ENCODE results near the gene TNS2. TPM values are rescaled to one million over a fixed set of nuclear protein-coding genes. Genes with fewer than 3 reads are reported as not detected.

The TNS2 gene
- total RNA-seq, 4 donors from 2014 or later: 29.2 to 274 (median 154) TPM

DNA sequence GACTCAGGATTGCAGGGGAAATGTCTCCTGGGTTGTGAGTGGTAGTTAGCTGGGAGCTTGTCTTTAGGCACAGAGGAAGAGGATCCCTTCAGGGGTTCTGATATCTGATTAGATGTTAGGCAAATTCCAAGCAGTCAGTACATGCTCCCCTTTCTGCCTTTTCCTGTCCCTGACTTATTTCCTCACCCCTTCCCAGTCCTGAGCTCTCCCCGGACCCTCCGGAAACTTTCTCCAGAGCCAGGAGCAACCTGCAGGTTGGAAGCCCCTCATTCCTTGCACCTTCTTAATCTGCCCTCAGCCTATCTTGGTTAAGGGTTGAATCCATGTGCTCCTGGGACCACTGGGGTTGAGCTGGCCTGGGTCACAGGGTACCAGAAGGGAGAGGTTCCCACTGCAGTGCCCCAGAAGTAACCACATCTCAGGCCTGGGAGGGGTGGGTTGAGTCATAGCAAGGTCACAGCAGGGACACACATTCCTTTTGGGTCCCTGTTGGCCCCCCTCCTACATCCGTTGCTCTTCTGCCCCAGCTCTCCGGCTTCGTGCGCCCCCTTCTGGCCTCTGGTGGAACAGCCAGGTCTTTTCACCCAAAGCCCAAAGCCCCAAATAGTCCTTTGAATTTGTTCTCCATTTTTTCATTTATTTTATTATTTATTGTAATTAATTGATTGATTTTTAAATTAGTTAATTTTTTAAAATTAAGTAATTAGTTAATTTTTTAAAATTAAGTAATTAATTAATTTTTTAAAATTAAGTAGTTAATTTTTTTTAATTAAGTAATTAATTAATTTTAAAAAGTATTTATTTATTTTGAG lies 49.4 kb downstream of the TNS2 start:
- TF ChIP-seq POLR2A (IDR thresholded peaks at IDR 0.05): peak in 1 of 2 donors; percentile 9
- TF ChIP-seq, protein P1, sequence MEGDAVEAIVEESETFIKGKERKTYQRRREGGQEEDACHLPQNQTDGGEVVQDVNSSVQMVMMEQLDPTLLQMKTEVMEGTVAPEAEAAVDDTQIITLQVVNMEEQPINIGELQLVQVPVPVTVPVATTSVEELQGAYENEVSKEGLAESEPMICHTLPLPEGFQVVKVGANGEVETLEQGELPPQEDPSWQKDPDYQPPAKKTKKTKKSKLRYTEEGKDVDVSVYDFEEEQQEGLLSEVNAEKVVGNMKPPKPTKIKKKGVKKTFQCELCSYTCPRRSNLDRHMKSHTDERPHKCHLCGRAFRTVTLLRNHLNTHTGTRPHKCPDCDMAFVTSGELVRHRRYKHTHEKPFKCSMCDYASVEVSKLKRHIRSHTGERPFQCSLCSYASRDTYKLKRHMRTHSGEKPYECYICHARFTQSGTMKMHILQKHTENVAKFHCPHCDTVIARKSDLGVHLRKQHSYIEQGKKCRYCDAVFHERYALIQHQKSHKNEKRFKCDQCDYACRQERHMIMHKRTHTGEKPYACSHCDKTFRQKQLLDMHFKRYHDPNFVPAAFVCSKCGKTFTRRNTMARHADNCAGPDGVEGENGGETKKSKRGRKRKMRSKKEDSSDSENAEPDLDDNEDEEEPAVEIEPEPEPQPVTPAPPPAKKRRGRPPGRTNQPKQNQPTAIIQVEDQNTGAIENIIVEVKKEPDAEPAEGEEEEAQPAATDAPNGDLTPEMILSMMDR (IDR thresholded peaks at IDR 0.05): peak; percentile 84 to 98 (median 91)
- DNase-seq: peak; percentile 87 to 94 (median 88)
- Histone ChIP-seq H3K36me3 (no peaks in the 10 kb centered on the region), H3K27ac (peak overlapping the region; percentile 61 to 88 (median 76)), H3K9me3 (no peaks in the 10 kb centered on the region), H3K4me3 (peak overlapping the region in 2 of 4 donors; percentile 5 to 62), H3K27me3 (no peaks in the 10 kb centered on the region), H3K4me1 (peaks cover 5 to 46% (median 15%) of the 10 kb centered on the region in 4 donors)

DNA sequence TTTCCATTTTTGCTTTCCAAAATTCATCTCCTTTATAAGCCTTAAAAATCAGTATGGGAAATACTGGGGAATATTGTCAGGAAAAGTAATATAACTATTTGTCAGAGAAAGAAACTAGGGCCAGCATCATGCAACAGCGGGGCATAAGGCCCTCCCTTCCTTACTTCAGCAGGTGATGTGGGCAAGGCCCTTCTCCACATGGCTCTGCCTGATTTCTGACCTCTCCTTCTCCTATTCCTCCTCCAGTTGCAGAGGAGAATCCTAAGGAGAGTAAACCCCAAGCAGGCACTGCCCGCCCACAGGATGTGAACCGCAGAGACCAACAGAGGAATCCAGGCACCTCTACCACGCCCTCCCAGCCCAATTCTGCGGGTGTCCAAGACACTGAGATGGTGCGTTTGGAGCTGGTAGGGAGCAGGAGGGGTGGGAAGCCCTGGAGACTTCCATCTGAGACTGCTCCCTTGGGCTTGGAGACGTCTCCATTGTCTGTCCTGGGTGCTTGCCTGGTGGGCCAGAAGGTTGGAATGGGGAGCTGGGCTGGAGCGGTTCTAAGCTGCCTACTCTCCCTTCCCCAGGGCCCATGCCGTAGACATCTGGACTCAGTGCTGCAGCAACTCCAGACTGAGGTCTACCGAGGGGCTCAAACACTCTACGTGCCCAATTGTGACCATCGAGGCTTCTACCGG lies 50.7 kb downstream of the TNS2 start:
- DNase-seq: no peak
- Histone ChIP-seq H3K36me3 (no peaks in the 10 kb centered on the region), H3K4me3 (no peak overlapping the region), H3K27me3 (no peaks in the 10 kb centered on the region), H3K9me3 (no peaks in the 10 kb centered on the region), H3K27ac (no peak overlapping the region), H3K4me1 (peaks cover 5 to 46% (median 15%) of the 10 kb centered on the region in 4 donors)
- TF ChIP-seq POLR2A (IDR thresholded peaks at IDR 0.05): no peak
- TF ChIP-seq, protein P1 (IDR thresholded peaks at IDR 0.05): no peak

DNA sequence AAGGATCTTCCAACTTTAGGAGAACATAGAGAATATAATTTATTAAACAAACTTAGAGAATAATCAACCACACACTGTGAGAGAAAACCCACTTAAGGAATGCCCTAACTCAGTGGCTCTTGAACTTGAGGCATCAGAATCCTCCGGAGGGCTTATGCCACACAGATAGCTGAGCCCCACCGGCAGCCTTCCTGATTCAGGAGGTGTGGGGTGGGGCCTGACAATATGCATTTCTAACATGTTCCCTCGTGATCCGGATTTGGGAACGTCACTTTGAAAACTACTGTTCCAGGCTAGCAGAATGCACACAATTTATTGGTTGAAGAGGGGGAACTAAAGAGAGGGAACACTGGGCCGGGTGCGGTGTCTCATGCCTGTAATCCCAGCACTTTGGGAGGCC lies 51.4 kb downstream of the TNS2 start:
- Histone ChIP-seq H3K36me3 (no peaks in the 10 kb centered on the region), H3K4me1 (peaks cover 5 to 46% (median 15%) of the 10 kb centered on the region in 4 donors), H3K4me3 (no peak overlapping the region), H3K9me3 (no peaks in the 10 kb centered on the region), H3K27me3 (no peaks in the 10 kb centered on the region), H3K27ac (no peak overlapping the region)
- TF ChIP-seq, protein P1 (IDR thresholded peaks at IDR 0.05): no peak
- TF ChIP-seq POLR2A (IDR thresholded peaks at IDR 0.05): no peak
- no peak for DNase-seq

DNA sequence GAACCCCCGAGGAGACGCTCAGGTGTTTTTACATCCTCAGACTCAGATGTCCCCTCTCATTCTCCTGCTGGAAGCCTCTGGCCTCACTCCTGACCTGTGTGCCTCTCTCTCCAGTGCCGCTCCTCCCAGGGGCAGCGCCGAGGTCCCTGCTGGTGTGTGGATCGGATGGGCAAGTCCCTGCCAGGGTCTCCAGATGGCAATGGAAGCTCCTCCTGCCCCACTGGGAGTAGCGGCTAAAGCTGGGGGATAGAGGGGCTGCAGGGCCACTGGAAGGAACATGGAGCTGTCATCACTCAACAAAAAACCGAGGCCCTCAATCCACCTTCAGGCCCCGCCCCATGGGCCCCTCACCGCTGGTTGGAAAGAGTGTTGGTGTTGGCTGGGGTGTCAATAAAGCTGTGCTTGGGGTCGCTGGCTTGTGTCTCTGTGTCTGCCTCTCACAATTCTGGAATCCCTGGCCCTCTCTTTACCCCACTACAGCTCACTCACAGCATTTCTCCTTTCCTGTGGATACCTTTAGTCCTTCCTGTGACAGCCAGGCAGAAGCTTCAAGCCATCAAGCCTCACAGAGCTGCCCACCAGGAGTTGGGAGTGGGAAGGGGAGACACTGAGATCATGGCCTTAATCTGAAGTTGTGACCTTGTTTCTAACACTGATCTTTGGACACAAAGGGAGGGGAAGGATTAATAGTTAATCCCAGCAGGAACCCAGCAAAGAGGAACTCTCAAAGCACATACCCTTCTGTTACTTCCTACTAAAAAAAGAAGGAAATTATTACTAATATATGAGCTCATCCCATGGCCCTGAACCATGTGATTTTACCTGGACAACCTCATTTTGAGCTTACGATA lies 52.3 kb downstream of the TNS2 start:
- no peak overlapping the region for H3K4me3 ChIP-seq

More for the DNA sequence above, 52.3 kb downstream of the TNS2 start:
- peaks cover 5 to 39% (median 15%) of the 10 kb centered on the region in 4 donors for H3K4me1 ChIP-seq
- no peaks in the 10 kb centered on the region for H3K36me3 ChIP-seq
- no peak for TF ChIP-seq POLR2A (IDR thresholded peaks at IDR 0.05)
- TF ChIP-seq, protein P1 (IDR thresholded peaks at IDR 0.05): no peak
- H3K27ac ChIP-seq: peak overlapping the region; percentile 55 to 84 (median 76)
- DNase-seq: no peak
- no peaks in the 10 kb centered on the region for H3K9me3 ChIP-seq
- no peaks in the 10 kb centered on the region for H3K27me3 ChIP-seq

Data from Peyer's patch (tissue), 4 donors.